ENCODE measurements around the gene TBC1D24. TPM values are rescaled to one million over a fixed set of nuclear protein-coding genes. Genes with fewer than 3 reads are reported as not detected.
"Not testable (repeated sequence)": the region's sequence is repeated elsewhere in the genome, so short reads cannot be mapped to it uniquely, and the experiment has no call there.

Gene TBC1D24
- total RNA-seq = 10 to 100 TPM; 16.5 to 17.9 TPM

- DNase-seq = peak; percentile 93
- POLR2A ChIA-PET = interaction anchor here (0.6 to 1.9 kb wide), 10 partner anchors 10 to 692 kb away, joined by 3 to 14 read pairs (median 3); partner anchors contain the start of genes ABCA3, NUBP2, SPSB3 and TEDC2
- peak; percentile 72 for ATAC-seq (ENCODE audit: low read depth)
- peaks cover 9% of the 10 kb centered on the region for H3K4me1 Mint-ChIP-seq
- no peaks in the 10 kb centered on the region for H3K9me3 Mint-ChIP-seq
- peak within 1 kb of the TSS; percentile 45 for H3K27ac Mint-ChIP-seq
- H3K36me3 Mint-ChIP-seq = no peaks in the 10 kb centered on the region
- H3K4me3 Mint-ChIP-seq = peak within 1 kb of the TSS; percentile 71
- peaks cover 18% of the 10 kb centered on the region for H3K27me3 Mint-ChIP-seq
These were observed at the start of gene TBC1D24 for GRCh38 chr16:2474877-2475412. TSS of gene TBC1D24 (plus strand) at chr16:2475127. CDS start at chr16:2496149, 21,022 bp downstream.

- POLR2A ChIA-PET = no interaction called here
These were observed 49.0 kb upstream of the TBC1D24 start for GRCh38 chr16:2425825-2426430.

DNA sequence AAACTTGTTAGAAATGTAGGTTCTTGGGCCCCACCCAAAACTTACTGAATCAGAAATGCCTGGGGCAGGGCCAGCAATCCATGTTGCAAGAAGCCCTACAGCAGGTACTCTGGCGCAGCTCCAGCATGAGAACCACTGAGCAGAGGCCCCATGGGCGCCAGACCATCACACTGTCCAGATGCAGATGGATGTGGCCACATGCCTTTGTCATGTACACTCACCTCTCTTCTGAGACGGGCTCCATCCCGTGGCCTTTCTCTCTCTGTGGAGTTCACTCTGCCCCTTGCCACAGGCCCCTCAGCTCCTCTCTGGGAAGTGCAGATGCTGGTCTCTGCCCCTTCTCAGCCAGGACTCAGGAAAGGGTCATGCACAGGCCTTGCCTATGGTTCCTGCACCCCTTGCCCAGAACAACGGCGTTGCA lies 48.0 kb upstream of the TBC1D24 start:
- H3K27ac Mint-ChIP-seq = no peak overlapping the region
- POLR2A ChIA-PET = no interaction called here
- DNase-seq = peak; percentile 27
- H3K36me3 Mint-ChIP-seq = peaks cover 10% of the 10 kb centered on the region
- H3K4me3 Mint-ChIP-seq = no peak overlapping the region
- no peak for ATAC-seq (ENCODE audit: low read depth)
- peaks cover 33% of the 10 kb centered on the region for H3K4me1 Mint-ChIP-seq
- peaks cover 1% of the 10 kb centered on the region for H3K27me3 Mint-ChIP-seq
- no peaks in the 10 kb centered on the region for H3K9me3 Mint-ChIP-seq

More at GRCh38 chr16:2425825-2426430, 49.0 kb upstream of the TBC1D24 start:
- Mint-ChIP-seq H3K4me3 (no peak overlapping the region), H3K36me3 (peaks cover 10% of the 10 kb centered on the region), H3K9me3 (no peaks in the 10 kb centered on the region), H3K27me3 (peaks cover 1% of the 10 kb centered on the region), H3K4me1 (peaks cover 33% of the 10 kb centered on the region), H3K27ac (no peak overlapping the region)
- DNase-seq (peak; percentile 23), ATAC-seq (ENCODE audit: low read depth) (no peak)

GRCh38 chr16:2427526-2427925 lies 47.4 kb upstream of the TBC1D24 start:
- peaks cover 13% of the 10 kb centered on the region for H3K36me3 Mint-ChIP-seq
- peaks cover 1% of the 10 kb centered on the region for H3K27me3 Mint-ChIP-seq
- H3K9me3 Mint-ChIP-seq = no peaks in the 10 kb centered on the region
- DNase-seq (peak; percentile 21), ATAC-seq (ENCODE audit: low read depth) (no peak)
- peak overlapping the region; percentile 91 for H3K4me3 Mint-ChIP-seq
- H3K27ac Mint-ChIP-seq = peak overlapping the region; percentile 54
- H3K4me1 Mint-ChIP-seq = peaks cover 27% of the 10 kb centered on the region
- POLR2A ChIA-PET = interaction anchor here (2.0 to 2.2 kb wide), 2 partner anchors 159 to 273 kb away, joined by 7 to 8 read pairs; partner anchors contain the start of genes RNPS1 and TRAF7

DNA sequence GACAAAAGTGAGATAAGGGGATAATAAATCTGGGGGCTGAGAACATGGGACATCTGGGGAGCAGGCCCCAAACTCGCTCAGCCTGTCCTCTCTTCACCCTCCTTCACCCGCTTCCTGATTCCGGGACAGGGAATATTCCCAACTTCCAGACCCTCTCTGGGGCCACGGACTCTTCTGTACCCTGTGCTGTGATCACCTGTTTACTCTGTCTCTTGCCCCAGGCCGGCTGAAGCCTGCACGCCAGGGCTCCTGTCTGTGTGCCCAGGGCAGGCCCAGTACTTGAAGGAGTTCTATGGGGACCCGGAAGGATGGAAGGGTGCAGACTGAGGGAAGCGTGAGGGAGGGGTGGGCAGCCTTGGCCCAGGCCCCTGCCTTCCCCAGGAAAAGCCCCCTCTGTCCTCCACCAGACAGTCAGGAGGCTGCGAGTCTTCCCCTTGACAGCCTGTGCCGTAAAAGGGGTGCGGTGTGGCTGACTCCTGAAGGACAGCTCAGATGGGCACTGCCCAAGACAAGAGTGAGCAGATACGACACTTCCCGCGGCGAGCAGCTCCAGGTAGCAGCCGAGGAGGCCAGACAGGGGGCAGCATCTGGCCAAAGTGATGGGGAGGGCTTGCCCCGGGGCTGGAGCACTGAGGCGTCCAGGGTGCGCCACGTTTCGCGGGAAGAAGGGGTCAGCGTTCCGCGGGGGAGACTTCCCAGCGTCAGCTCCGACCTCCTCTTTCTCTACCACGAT lies 46.7 kb upstream of the TBC1D24 start:
- Mint-ChIP-seq H3K9me3 (no peaks in the 10 kb centered on the region), H3K4me1 (peaks cover 26% of the 10 kb centered on the region), H3K27me3 (peaks cover 1% of the 10 kb centered on the region), H3K36me3 (peaks cover 17% of the 10 kb centered on the region), H3K27ac (peak overlapping the region; percentile 92), H3K4me3 (peak overlapping the region; percentile 91)
- POLR2A ChIA-PET = interaction anchor here (0.7 to 2.2 kb wide), 7 partner anchors 9 to 273 kb away, joined by 3 to 8 read pairs (median 6); partner anchors contain the start of genes ABCA3, PGP, RNPS1 and TRAF7
- no peak for DNase-seq
- no peak for ATAC-seq (ENCODE audit: low read depth)

GRCh38 chr16:2428784-2429033 lies 46.2 kb upstream of the TBC1D24 start:
- Mint-ChIP-seq H3K36me3 (peaks cover 20% of the 10 kb centered on the region), H3K27me3 (peaks cover 1% of the 10 kb centered on the region), H3K27ac (peak overlapping the region; percentile 92), H3K9me3 (no peaks in the 10 kb centered on the region), H3K4me1 (peaks cover 29% of the 10 kb centered on the region), H3K4me3 (peak overlapping the region; percentile 91)
- DNase-seq (no peak), ATAC-seq (ENCODE audit: low read depth) (peak; percentile 50)
- POLR2A ChIA-PET = interaction anchor here (0.7 to 2.2 kb wide), 7 partner anchors 8 to 274 kb away, joined by 3 to 8 read pairs (median 6); partner anchors contain the start of genes ABCA3, PGP, RNPS1 and TRAF7

DNA sequence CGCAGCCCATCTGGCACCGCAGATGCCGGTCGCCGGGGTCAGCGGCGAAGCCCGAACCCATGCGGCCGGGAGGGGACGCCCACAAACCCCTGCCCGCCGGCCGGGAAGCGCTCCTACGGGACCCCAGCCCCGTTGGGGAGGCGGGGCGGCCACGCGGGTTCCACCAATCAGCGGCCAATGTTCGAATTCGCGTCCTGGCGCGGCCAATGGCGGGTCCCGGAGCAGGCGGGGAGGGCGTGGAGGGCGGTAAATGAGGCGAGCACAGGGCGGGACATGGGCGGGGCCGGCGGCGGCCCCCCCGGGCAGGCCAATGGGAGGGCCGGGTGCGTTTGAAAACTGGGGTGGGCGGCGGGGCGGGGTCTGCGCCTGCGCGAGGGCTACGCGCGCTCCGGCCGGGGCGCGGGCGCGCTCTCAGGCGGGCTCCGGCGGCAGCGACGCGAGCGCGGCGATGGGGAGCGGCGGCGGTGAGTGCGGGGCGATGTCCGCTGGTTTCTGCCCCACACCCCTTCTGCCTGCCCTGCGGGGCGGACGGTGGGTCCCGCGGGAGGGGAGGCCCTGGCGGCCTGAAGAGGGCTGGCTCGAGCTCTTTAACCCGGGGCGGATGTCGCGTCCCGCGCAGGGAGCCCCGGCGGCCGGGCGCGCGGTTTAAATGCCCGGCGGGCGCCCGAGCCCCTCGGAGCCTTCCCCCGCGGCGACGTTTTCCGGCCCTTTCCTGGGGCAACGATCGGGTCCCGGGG lies 45.7 kb upstream of the TBC1D24 start, which contains the start of gene CCNF:
TSS of gene CCNF (plus strand) at position 414 of the 737 bp plus-strand sequence. CDS start at position 449, 35 bp downstream.
- H3K4me3 Mint-ChIP-seq = peak within 1 kb of the TSS; percentile 92
- ATAC-seq (ENCODE audit: low read depth) = peak; percentile 92
- H3K4me1 Mint-ChIP-seq = peaks cover 29% of the 10 kb centered on the region
- DNase-seq = peak; percentile 95
- H3K36me3 Mint-ChIP-seq = peaks cover 22% of the 10 kb centered on the region
- peak within 1 kb of the TSS; percentile 92 for H3K27ac Mint-ChIP-seq
- H3K9me3 Mint-ChIP-seq = no peaks in the 10 kb centered on the region
- peaks cover 1% of the 10 kb centered on the region for H3K27me3 Mint-ChIP-seq
- POLR2A ChIA-PET = interaction anchor here (0.6 to 3.0 kb wide), 14 partner anchors 8 to 274 kb away, joined by 3 to 21 read pairs (median 4); partner anchors contain the start of genes ABCA3, AMDHD2, ECI1 and RNPS1

- no peak for ATAC-seq (ENCODE audit: low read depth)
- Mint-ChIP-seq H3K27ac (peak overlapping the region; percentile 63), H3K36me3 (peaks cover 25% of the 10 kb centered on the region), H3K4me3 (peak overlapping the region; percentile 92), H3K27me3 (no peaks in the 10 kb centered on the region), H3K9me3 (no peaks in the 10 kb centered on the region), H3K4me1 (peaks cover 29% of the 10 kb centered on the region)
- DNase-seq = no peak
- POLR2A ChIA-PET = interaction anchor here (0.6 to 3.0 kb wide), 12 partner anchors 10 to 178 kb away, joined by 3 to 21 read pairs (median 4); partner anchors contain the start of genes AMDHD2, ECI1, PDPK1 and TBC1D24
These were observed 44.9 kb upstream of the TBC1D24 start for GRCh38 chr16:2429771-2430663.

GRCh38 chr16:2432286-2432685 lies 42.6 kb upstream of the TBC1D24 start:
- Mint-ChIP-seq H3K36me3 (peaks cover 39% of the 10 kb centered on the region), H3K4me1 (peaks cover 29% of the 10 kb centered on the region), H3K27me3 (no peaks in the 10 kb centered on the region), H3K27ac (no peak overlapping the region), H3K4me3 (no peak overlapping the region), H3K9me3 (no peaks in the 10 kb centered on the region)
- no peak for DNase-seq
- POLR2A ChIA-PET = no interaction called here
- no peak for ATAC-seq (ENCODE audit: low read depth)

- Mint-ChIP-seq H3K9me3 (no peaks in the 10 kb centered on the region), H3K36me3 (peaks cover 41% of the 10 kb centered on the region), H3K27ac (no peak overlapping the region), H3K27me3 (no peaks in the 10 kb centered on the region), H3K4me3 (no peak overlapping the region), H3K4me1 (peaks cover 24% of the 10 kb centered on the region)
- POLR2A ChIA-PET = no interaction called here
- no peak for ATAC-seq (ENCODE audit: low read depth)
- DNase-seq = no peak
These were observed 42.0 kb upstream of the TBC1D24 start for GRCh38 chr16:2432801-2433505.

GRCh38 chr16:2435236-2435635 lies 39.7 kb upstream of the TBC1D24 start:
- Mint-ChIP-seq H3K27ac (peak overlapping the region; percentile 21), H3K36me3 (peaks cover 49% of the 10 kb centered on the region), H3K4me1 (peaks cover 27% of the 10 kb centered on the region)
- not testable (repeated sequence) for ATAC-seq (ENCODE audit: low read depth); H3K27me3 Mint-ChIP-seq; H3K4me3 Mint-ChIP-seq; H3K9me3 Mint-ChIP-seq; DNase-seq
- POLR2A ChIA-PET = interaction anchor here (0.7 to 0.8 kb wide), 2 partner anchors 15 to 20 kb away, joined by 3 read pairs; no protein-coding TSS in a partner anchor

All from activated naive CD8-positive, alpha-beta T cell treated with anti-CD3 and anti-CD28 coated beads, Interleukin-2, amount 10 ng/mL, durations not matched to agents 7 days and 5 days (primary cell).